ENCODE measurements around the gene SUFU. TPM values are rescaled to one million over a fixed set of nuclear protein-coding genes. Genes with fewer than 3 reads are reported as not detected.

Gene SUFU
- total and polyA plus RNA-seq, 2 donors (not counting 1 experiment from before 2014, with no cell fraction given), result 4.8 to 13.3 TPM

DNA sequence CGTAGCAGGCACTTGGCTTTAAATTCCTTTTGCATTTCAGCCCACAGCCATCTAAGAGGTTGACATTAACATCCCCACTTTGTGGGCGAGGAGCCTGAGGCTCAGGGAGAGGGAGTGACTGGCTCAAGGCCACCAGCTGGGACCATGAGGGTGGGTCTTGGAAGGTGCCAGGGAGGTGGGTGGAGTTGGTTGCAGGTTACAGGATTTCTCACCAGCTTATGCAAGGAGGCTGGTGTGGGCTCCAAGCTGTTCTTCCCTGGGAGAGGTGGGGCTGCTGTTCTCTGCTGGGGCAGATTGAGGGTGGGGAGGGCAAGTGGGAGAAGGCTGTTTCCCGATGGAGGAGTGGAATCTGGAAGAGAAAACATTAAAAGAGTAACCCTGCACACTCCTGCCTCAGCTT lies 38.3 kb upstream of the SUFU start:
- Histone ChIP-seq H3K9me3 (ENCODE audit: control extremely low read depth in 1 of 3, control insufficient read depth in 2 of 3, insufficient read depth in 1 of 3, low read length in 2 of 3) (no peaks in the 10 kb centered on the region), H2AFZ (ENCODE audit: insufficient read depth, low read depth, low read length, poor library complexity, severe bottlenecking) (no peak overlapping the region), H3K4me2 (replicated peaks; ENCODE audit: low read depth, low read length, poor library complexity, severe bottlenecking) (no peak overlapping the region), H3K36me3 (replicated peaks in 1 of 2; ENCODE audit: control extremely low read depth in 1 of 2, control insufficient read depth in 1 of 2, extremely low read depth in 1 of 2, insufficient read depth in 2 of 2, low read length in 1 of 2) (no peaks in the 10 kb centered on the region), H3K4me1 (ENCODE audit: control insufficient read depth in 2 of 2, insufficient read depth in 2 of 2, low read length in 2 of 2) (peaks cover 17 to 23% of the 10 kb centered on the region in 2 donors), H3K4me3 (ENCODE audit: control extremely low read depth in 1 of 5, extremely low read depth in 1 of 5, insufficient read depth in 1 of 5, low read depth in 2 of 5, low read length in 4 of 5) (no peak overlapping the region), H4K20me1 (ENCODE audit: control insufficient read depth, insufficient read depth, low read length, poor library complexity, severe bottlenecking) (no peaks in the 10 kb centered on the region), H3K27ac (ENCODE audit: low read length in 2 of 2) (no peak overlapping the region), H3K27me3 (replicated peaks in 1 of 4; ENCODE audit: control extremely low read depth in 1 of 4, control insufficient read depth in 3 of 4, insufficient read depth in 4 of 4, low read length in 3 of 4) (peaks cover 0 to 4% (median 0%) of the 10 kb centered on the region in 4 experiments), H3K79me2 (ENCODE audit: control insufficient read depth, insufficient read depth, low read length) (peaks cover 6% of the 10 kb centered on the region), H3K9ac (ENCODE audit: low read length) (no peak overlapping the region)
- ChIA-PET CTCF (interaction anchor here (0.6 to 5.5 kb wide), 2 partner anchors 13 to 93 kb away, joined by 3 to 22 read pairs; no protein-coding TSS in a partner anchor), POLR2A (no interaction called here)
- no peaks in the 10 kb centered on the region for H3K27me3 Mint-ChIP-seq
- no peak overlapping the region for H3K4me3 Mint-ChIP-seq
- no peak overlapping the region for H3K27ac Mint-ChIP-seq
- ATAC-seq (ENCODE audit: low read depth), result no peak
- TF ChIP-seq EZH2 (IDR thresholded peaks at IDR 0.05; ENCODE audit: borderline replicate concordance, insufficient read depth, low read depth, low read length, poor library complexity, severe bottlenecking), result no peak
- TF ChIP-seq, protein P1, sequence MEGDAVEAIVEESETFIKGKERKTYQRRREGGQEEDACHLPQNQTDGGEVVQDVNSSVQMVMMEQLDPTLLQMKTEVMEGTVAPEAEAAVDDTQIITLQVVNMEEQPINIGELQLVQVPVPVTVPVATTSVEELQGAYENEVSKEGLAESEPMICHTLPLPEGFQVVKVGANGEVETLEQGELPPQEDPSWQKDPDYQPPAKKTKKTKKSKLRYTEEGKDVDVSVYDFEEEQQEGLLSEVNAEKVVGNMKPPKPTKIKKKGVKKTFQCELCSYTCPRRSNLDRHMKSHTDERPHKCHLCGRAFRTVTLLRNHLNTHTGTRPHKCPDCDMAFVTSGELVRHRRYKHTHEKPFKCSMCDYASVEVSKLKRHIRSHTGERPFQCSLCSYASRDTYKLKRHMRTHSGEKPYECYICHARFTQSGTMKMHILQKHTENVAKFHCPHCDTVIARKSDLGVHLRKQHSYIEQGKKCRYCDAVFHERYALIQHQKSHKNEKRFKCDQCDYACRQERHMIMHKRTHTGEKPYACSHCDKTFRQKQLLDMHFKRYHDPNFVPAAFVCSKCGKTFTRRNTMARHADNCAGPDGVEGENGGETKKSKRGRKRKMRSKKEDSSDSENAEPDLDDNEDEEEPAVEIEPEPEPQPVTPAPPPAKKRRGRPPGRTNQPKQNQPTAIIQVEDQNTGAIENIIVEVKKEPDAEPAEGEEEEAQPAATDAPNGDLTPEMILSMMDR (IDR thresholded peaks at IDR 0.05), result no peak
- intact Hi-C loops (cut with micrococcal nuclease), result no loop called here
- H3K9me3 Mint-ChIP-seq (ENCODE audit: insufficient read depth), result no peaks in the 10 kb centered on the region
- H3K4me1 Mint-ChIP-seq, result peaks cover 29% of the 10 kb centered on the region
- 100% methylated on average over 1 of the region's 3 CpGs for WGBS (ENCODE audit: insufficient coverage)
- no peak for DNase-seq

DNA sequence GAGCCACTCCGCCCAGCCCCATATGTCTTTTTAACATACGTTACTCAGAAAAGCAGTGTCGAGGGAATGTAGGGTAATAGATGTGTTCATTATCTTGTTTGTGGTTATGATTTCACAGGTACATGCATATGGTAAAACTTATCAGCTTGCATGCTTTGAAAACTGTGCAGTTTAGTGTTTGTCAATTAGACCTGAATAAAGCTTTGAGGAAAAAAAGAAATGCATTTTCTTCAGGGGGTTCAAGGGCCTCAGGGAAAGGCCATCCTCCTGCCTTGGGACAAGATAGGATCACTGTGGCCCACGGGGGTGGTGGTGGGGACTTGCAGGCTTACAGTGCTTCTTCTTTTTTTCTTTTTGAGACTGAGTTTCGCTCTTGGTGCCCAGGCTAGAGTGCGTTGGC lies 36.5 kb upstream of the SUFU start:
- Histone ChIP-seq H3K9ac (ENCODE audit: low read length) (no peak overlapping the region), H3K4me3 (ENCODE audit: control extremely low read depth in 1 of 5, extremely low read depth in 1 of 5, insufficient read depth in 1 of 5, low read depth in 2 of 5, low read length in 4 of 5) (no peak overlapping the region)

More for the DNA sequence above, 36.5 kb upstream of the SUFU start:
- peaks cover 11% of the 10 kb centered on the region for H3K4me1 Mint-ChIP-seq
- no peak overlapping the region for H3K27ac Mint-ChIP-seq
- no peaks in the 10 kb centered on the region for H4K20me1 ChIP-seq (ENCODE audit: control insufficient read depth, insufficient read depth, low read length, poor library complexity, severe bottlenecking)
- H3K27me3 Mint-ChIP-seq, result no peaks in the 10 kb centered on the region
- H3K4me1 ChIP-seq (ENCODE audit: control insufficient read depth in 2 of 2, insufficient read depth in 2 of 2, low read length in 2 of 2), result peaks cover 4 to 7% of the 10 kb centered on the region in 2 donors
- intact Hi-C loops (cut with micrococcal nuclease), result no loop called here
- ChIA-PET POLR2A (no interaction called here), CTCF (interaction anchor here (5.5 kb wide), 1 partner anchor 11 kb away, joined by 22 read pairs; no protein-coding TSS in a partner anchor)
- no peak overlapping the region for H3K4me2 ChIP-seq (replicated peaks; ENCODE audit: low read depth, low read length, poor library complexity, severe bottlenecking)
- H3K36me3 ChIP-seq (replicated peaks in 1 of 2; ENCODE audit: control extremely low read depth in 1 of 2, control insufficient read depth in 1 of 2, extremely low read depth in 1 of 2, insufficient read depth in 2 of 2, low read length in 1 of 2), result no peaks in the 10 kb centered on the region
- no peaks in the 10 kb centered on the region for H3K9me3 Mint-ChIP-seq (ENCODE audit: insufficient read depth)
- H3K27me3 ChIP-seq (replicated peaks in 1 of 4; ENCODE audit: control extremely low read depth in 1 of 4, control insufficient read depth in 3 of 4, insufficient read depth in 4 of 4, low read length in 3 of 4), result peaks cover 0 to 3% (median 0%) of the 10 kb centered on the region in 4 experiments
- TF ChIP-seq, protein P1 (IDR thresholded peaks at IDR 0.05), result no peak
- TF ChIP-seq EZH2 (IDR thresholded peaks at IDR 0.05; ENCODE audit: borderline replicate concordance, insufficient read depth, low read depth, low read length, poor library complexity, severe bottlenecking), result no peak
- H2AFZ ChIP-seq (ENCODE audit: insufficient read depth, low read depth, low read length, poor library complexity, severe bottlenecking), result no peak overlapping the region
- ATAC-seq (ENCODE audit: low read depth) (no peak), DNase-seq (no peak)
- H3K9me3 ChIP-seq (ENCODE audit: control extremely low read depth in 1 of 3, control insufficient read depth in 2 of 3, insufficient read depth in 1 of 3, low read length in 2 of 3), result no peaks in the 10 kb centered on the region
- no peak overlapping the region for H3K4me3 Mint-ChIP-seq
- WGBS (ENCODE audit: insufficient coverage), result 95% methylated on average over 4 of the region's 6 CpGs
- H3K79me2 ChIP-seq (ENCODE audit: control insufficient read depth, insufficient read depth, low read length), result no peaks in the 10 kb centered on the region
- H3K27ac ChIP-seq (ENCODE audit: low read length in 2 of 2), result no peak overlapping the region

Data from B cell (primary cell).